HepG2 (cell line): ENCODE measurements around the gene SLC22A23. TPM values are rescaled to one million over a fixed set of nuclear protein-coding genes. Genes with fewer than 3 reads are reported as not detected.

Experiments
- ATAC-seq: fragments of 200-7000 bp; cut with Tn5 transposase; 3 replicates; pipeline ENCODE4 v1.9.1; 2020; ENCODE audit warnings: mild to moderate bottlenecking, moderate library complexity
- BruUV-seq: library from RNA; stranded (reverse); fragments of 400-500 nt; replicated peaks from 2 replicates; lab custom pipeline; 2021; lab: Mats Ljungman, UMichigan
- CTCF ChIA-PET: fragments of 300-600 bp; formaldehyde crosslinking; extraction: SDS; loops from one replicate; lab custom pipeline; 2021; ENCODE audit warnings: low total read pairs, inconsistent platforms, low intra/inter-chr PET ratio; lab: Yijun Ruan, JAX
- POLR2A ChIA-PET: fragments of 350-600 bp; sonication (Branson Sonifier 250); formaldehyde crosslinking; loops from one replicate; lab custom pipeline; 2020; ENCODE audit warnings: antibody characterized with exemption, inconsistent platforms; lab: Yijun Ruan, JAX
- DNase-seq: peaks from one replicate; pipeline ENCODE4 v3.0.0-alpha.2; 2015; ENCODE audit warnings: low spot score
- FAIRE-seq: peaks from 3 replicates; lab custom pipeline; 2011; peaks lifted over from hg19 to GRCh38; lab: Jason Lieb, UNC
- H2AFZ ChIP-seq: one replicate; pipeline ENCODE4 v1.6.1; 2011; ENCODE audit warnings: low read length, inconsistent platforms
- H3K27ac ChIP-seq: fragments of 300-600 bp; 3 replicates; pipeline ENCODE4 v1.8.0; 2011; ENCODE audit warnings: mixed run types, mild to moderate bottlenecking, mixed read lengths, low read length, inconsistent platforms; ENCODE audit not compliant: insufficient read depth; ENCODE audit errors: extremely low read length
- H3K27me3 ChIP-seq, 2 experiments: fragments of 200-600 bp in 1 of 2; 2 replicates in 1 of 2; 3 replicates in 1 of 2; pipeline versions ENCODE4 v1.6.0 to v1.8.0; 2011; ENCODE audit warnings: low read length in 2 of 2, mild to moderate bottlenecking in 2 of 2, moderate library complexity in 2 of 2, inconsistent platforms in 1 of 2; ENCODE audit not compliant: insufficient read depth in 2 of 2, control insufficient read depth in 1 of 2
- H3K36me3 ChIP-seq, 2 experiments: fragments of 200-600 bp in 1 of 2; replicated peaks in 1 of 2; 2 replicates in 1 of 2; 3 replicates in 1 of 2; pipeline versions ENCODE4 v1.5.1 to v1.8.0; 2011; ENCODE audit warnings: low read length in 2 of 2, inconsistent platforms in 1 of 2; ENCODE audit not compliant: insufficient read depth in 2 of 2, control insufficient read depth in 1 of 2
- H3K4me1 ChIP-seq: 2 replicates; pipeline ENCODE4 v1.5.1; 2012; ENCODE audit warnings: low read length, inconsistent platforms; ENCODE audit not compliant: insufficient read depth
- H3K4me2 ChIP-seq: 2 replicates; pipeline ENCODE4 v1.6.0; 2011; ENCODE audit warnings: low read depth, low read length, inconsistent platforms
- H3K4me3 ChIP-seq, 3 experiments: fragments of 200-600 bp in 1 of 3; sonication (generic), shearing (Covaris generic) in 1 of 3; replicated peaks in 1 of 3; 2 replicates each; pipeline ENCODE4 v1.5.1; 2011 to 2016; ENCODE audit warnings: low read length in 3 of 3, inconsistent platforms in 2 of 3, low read depth in 2 of 3, mild to moderate bottlenecking in 2 of 3, control low read depth in 1 of 3, mixed read lengths in 1 of 3; ENCODE audit not compliant: insufficient read depth in 1 of 3
- H3K79me2 ChIP-seq: one replicate; pipeline ENCODE4 v1.6.1; 2011; ENCODE audit warnings: low read length, inconsistent platforms; ENCODE audit not compliant: insufficient read depth
- H3K9ac ChIP-seq: 2 replicates; pipeline ENCODE4 v1.6.0; 2011; ENCODE audit warnings: mild to moderate bottlenecking, low read depth, low read length, inconsistent platforms; ENCODE audit not compliant: insufficient read depth
- H3K9me3 ChIP-seq: 2 replicates; pipeline ENCODE4 v1.5.1; 2012; ENCODE audit warnings: mild to moderate bottlenecking, low read length
- H4K20me1 ChIP-seq: 2 replicates; pipeline ENCODE4 v1.6.0; 2011; ENCODE audit warnings: inconsistent platforms, mild to moderate bottlenecking, low read length, moderate library complexity; ENCODE audit not compliant: insufficient read depth
- ARID5B ChIP-seq: IDR thresholded peaks from 2 replicates; pipeline ENCODE4 v1.4.0; 2020; ENCODE audit warnings: mild to moderate bottlenecking, missing genetic modification reagents
- CAMTA2 ChIP-seq: sonication (generic); formaldehyde crosslinking; IDR thresholded peaks from 2 replicates; pipeline ENCODE4 v1.4.0; 2020; ENCODE audit warnings: mild to moderate bottlenecking, missing genetic modification reagents, borderline replicate concordance
- DRAP1 ChIP-seq: IDR thresholded peaks from 2 replicates; pipeline ENCODE4 v1.6.1; 2016; ENCODE audit warnings: missing genetic modification reagents, missing compliant biosample characterization
- ESRRA ChIP-seq: sonication (generic); formaldehyde crosslinking; IDR thresholded peaks from 2 replicates; pipeline ENCODE4 v1.5.1; 2020; ENCODE audit warnings: mild to moderate bottlenecking, low read depth, missing genetic modification reagents
- HDAC1 ChIP-seq: sonication (generic); formaldehyde crosslinking; IDR thresholded peaks from 2 replicates; pipeline ENCODE4 v1.5.1; 2020; ENCODE audit warnings: mild to moderate bottlenecking, missing genetic modification reagents
- HES4 ChIP-seq: sonication (generic); formaldehyde crosslinking; IDR thresholded peaks from 2 replicates; pipeline ENCODE4 v1.9.0; 2021; ENCODE audit warnings: mild to moderate bottlenecking, missing genetic modification reagents, borderline replicate concordance
- NONO ChIP-seq, 2 experiments: fragments of 450-650 bp in 1 of 2; sonication (generic) in 1 of 2; formaldehyde crosslinking in 1 of 2; IDR thresholded peaks in 1 of 2; conservative IDR thresholded peaks in 1 of 2; 2 replicates each; pipeline versions ENCODE4 v1.6.1 to v1.8.0; 2017 to 2022; ENCODE audit warnings: mild to moderate bottlenecking in 1 of 2, missing genetic modification reagents in 1 of 2, moderate library complexity in 1 of 2
- REL ChIP-seq: sonication (generic); formaldehyde crosslinking; conservative IDR thresholded peaks from 2 replicates; pipeline ENCODE4 v1.8.0; 2022; ENCODE audit warnings: mild to moderate bottlenecking, missing genetic modification reagents, moderate library complexity
- YEATS2 ChIP-seq: sonication (generic); formaldehyde crosslinking; IDR thresholded peaks from 2 replicates; pipeline ENCODE4 v1.4.0; 2020; ENCODE audit warnings: missing genetic modification reagents, borderline replicate concordance
- ZBTB14 ChIP-seq: sonication (generic); formaldehyde crosslinking; IDR thresholded peaks from 2 replicates; pipeline ENCODE4 v1.4.0; 2020; ENCODE audit warnings: missing genetic modification reagents
- ZNF121 ChIP-seq: sonication (generic); formaldehyde crosslinking; IDR thresholded peaks from 2 replicates; pipeline ENCODE4 v1.5.0; 2020; ENCODE audit warnings: mild to moderate bottlenecking, missing genetic modification reagents
- ZNF225 ChIP-seq: sonication (generic); formaldehyde crosslinking; IDR thresholded peaks from 2 replicates; pipeline ENCODE4 v1.4.0; 2020; ENCODE audit warnings: mild to moderate bottlenecking, missing genetic modification reagents
- ZNF251 ChIP-seq: sonication (generic); formaldehyde crosslinking; IDR thresholded peaks from 2 replicates; pipeline ENCODE4 v1.9.0; 2021; ENCODE audit warnings: mild to moderate bottlenecking, missing genetic modification reagents
- ZNF431 ChIP-seq: sonication (generic); formaldehyde crosslinking; IDR thresholded peaks from 2 replicates; pipeline ENCODE4 v1.9.0; 2022; ENCODE audit warnings: missing genetic modification reagents, low read depth, mild to moderate bottlenecking, borderline replicate concordance
- ZNF598 ChIP-seq: sonication (generic); formaldehyde crosslinking; IDR thresholded peaks from 2 replicates; pipeline ENCODE4 v1.5.1; 2020; ENCODE audit warnings: mild to moderate bottlenecking, missing genetic modification reagents, borderline replicate concordance
- ZNF703 ChIP-seq: sonication (generic); formaldehyde crosslinking; IDR thresholded peaks from 2 replicates; pipeline ENCODE4 v1.5.1; 2020; ENCODE audit warnings: missing genetic modification reagents, mild to moderate bottlenecking, moderate library complexity, borderline replicate concordance
- WGBS: methylation state at CpG from one replicate; pipeline ENCODE4 v1.1.6; 2017; ENCODE audit warnings: low lambda C conversion rate; 5-methylcytosine and 5-hydroxymethylcytosine counted together
- in situ Hi-C: cut with HindIII; loops from 2 replicates; pipeline ENCODE4 v1.10.0; 2017; ENCODE audit warnings: low pct_unique_long_range_greater_than_20kb; ENCODE audit not compliant: extremely low pct_ligation_motif_present
- intact Hi-C: fragments of 100-400 bp; cut with micrococcal nuclease; formaldehyde crosslinking; loops from one replicate; pipeline ENCODE4 v1.10.0; 2022; ENCODE audit not compliant: unreplicated experiment
- polyA plus RNA-seq, 8 experiments: library from polyadenylated mRNA; depleted of rRNA in 3 of 8; stranded (reverse) in 7 of 8; unstranded in 1 of 8; fragments of >200 nt; fragmentation: Illumina TruSeq in 4 of 8; extraction: Trizol in 4 of 8; gene quantifications; 2 replicates each; pipeline versions ENCODE4 v1.2.1 to v1.2.3, GENCODE V29; 2011 to 2016; ENCODE audit warnings: low read depth in 4 of 8, missing spikeins in 1 of 8, mixed read lengths in 1 of 8; ENCODE audit not compliant: insufficient read depth in 1 of 8
- total RNA-seq, 5 experiments: library from RNA; depleted of rRNA; stranded (reverse); fragments of >200 nt; fragmentation: Illumina TruSeq; extraction: Trizol; gene quantifications; 2 replicates each; pipeline ENCODE4 v1.2.3, GENCODE V29; 2016; ENCODE audit warnings: low read depth in 1 of 5

The SLC22A23 gene
- total and polyA plus RNA-seq, 2 of the 13 experiments (the other 11 are each of a cell fraction or from before 2014, with no cell fraction given), result 11.8 to 17.5 TPM

GRCh38 chr6:3372912-3373554, 83.8 kb downstream of the SLC22A23 start (continued):
- TF ChIP-seq DRAP1 (CRISPR knock-in tag), result peak; percentile 59; the same call in 1 of the 2 replicates
- TF ChIP-seq YEATS2 (CRISPR knock-in tag), result 0 out of 2 replicates have a peak, but pooled peaks have one; percentile 11
- TF ChIP-seq ZBTB14 (CRISPR knock-in tag), result no peak
- TF ChIP-seq ZNF121, result no peak
- no peak for TF ChIP-seq REL (CRISPR knock-in tag)
- TF ChIP-seq HES4 (CRISPR knock-in tag), result no peak; the same call in 1 of the 2 replicates

GRCh38 chr6:3372184-3372846, 84.5 kb downstream of the SLC22A23 start:
- H3K27ac ChIP-seq, result peak overlapping the region; percentile 85
- H3K4me2 ChIP-seq, result no peak overlapping the region; the same call in 1 of the 2 replicates
- in situ Hi-C loops (no loop called here), intact Hi-C loops (no loop called here)
- no peak overlapping the region for H2AFZ ChIP-seq
- 90% methylated on average over 12 of the region's 12 CpGs for WGBS
- no peaks in the 10 kb centered on the region for H3K9me3 ChIP-seq
- FAIRE-seq (no peak), ATAC-seq (no peak), DNase-seq (no peak)
- POLR2A ChIA-PET, result interaction anchor here (0.6 to 5.0 kb wide), 8 partner anchors 9 to 85 kb away, joined by 3 to 86 read pairs (median 4); partner anchors contain the start of gene SLC22A23
- no peaks in the 10 kb centered on the region for H3K27me3 ChIP-seq
- CTCF ChIA-PET, result no interaction called here
- peaks cover under 1 to 3% of the 10 kb centered on the region in 2 experiments; a peak in 3 of 5 replicates for H3K36me3 ChIP-seq
- peaks cover 100% of the 10 kb centered on the region for H3K4me1 ChIP-seq
- H3K79me2 ChIP-seq, result peaks cover 81% of the 10 kb centered on the region
- H3K9ac ChIP-seq, result peak overlapping the region; percentile 46
- BruUV-seq, result no TSS peak
- H4K20me1 ChIP-seq, result no peaks in the 10 kb centered on the region
- H3K4me3 ChIP-seq, result no peak overlapping the region
- TF ChIP-seq CAMTA2 (CRISPR knock-in tag), result no peak
- TF ChIP-seq ARID5B (CRISPR knock-in tag), result no peak
- no peak for TF ChIP-seq NONO (IDR thresholded peaks at IDR 0.05)
- no peak for TF ChIP-seq NONO (CRISPR knock-in tag; conservative IDR thresholded peaks at IDR 0.05)
- peak; percentile 56; the same call in 1 of the 2 replicates for TF ChIP-seq ZNF225
- no peak for TF ChIP-seq ESRRA
- no peak for TF ChIP-seq HDAC1
- no peak for TF ChIP-seq ZNF703 (CRISPR knock-in tag)
- no peak for TF ChIP-seq ZNF431 (CRISPR knock-in tag)
- TF ChIP-seq ZNF251 (CRISPR knock-in tag), result no peak
- 0 out of 2 replicates have a peak, but pooled peaks have one; percentile 31 for TF ChIP-seq ZNF598 (CRISPR knock-in tag)
